HG03342 (cell line): ENCODE data around the gene LCN1.
"Not testable (repeated sequence)": the region's sequence is repeated elsewhere in the genome, so short reads cannot be mapped to it uniquely, and the experiment has no call there.

Experiments used
- ATAC-seq: cut with Tn5 transposase; IDR thresholded peaks from one replicate; pipeline ENCODE4 v1.9.1; 2021; ENCODE audit warnings: mild to moderate bottlenecking, moderate library complexity; ENCODE audit not compliant: unreplicated experiment

Gene LCN1

GRCh38 chr9:135545646-135546176, 24.5 kb downstream of the LCN1 start, which contains the start of gene OBP2A:
OBP2A (plus strand) TSS chr9:135546126; CDS start chr9:135546181, 55 bp downstream.
- ATAC-seq: not testable (repeated sequence)

GRCh38 chr9:135546792-135547617, 25.8 kb downstream of the LCN1 start:
- ATAC-seq: not testable (repeated sequence)

GRCh38 chr9:135547756-135548736, 26.8 kb downstream of the LCN1 start:
- no peak for ATAC-seq

- not testable (repeated sequence) for ATAC-seq
These were observed 28.5 kb downstream of the LCN1 start for GRCh38 chr9:135549478-135550343.

- no peak for ATAC-seq
These were observed 29.2 kb downstream of the LCN1 start for GRCh38 chr9:135550344-135550918.

- no peak for ATAC-seq
These were observed 29.8 kb downstream of the LCN1 start for GRCh38 chr9:135551031-135551430.

GRCh38 chr9:135551456-135551855, 30.2 kb downstream of the LCN1 start:
- no peak for ATAC-seq

GRCh38 chr9:135552021-135552697, 30.9 kb downstream of the LCN1 start:
- ATAC-seq: no peak

- ATAC-seq: no peak
These were observed 31.5 kb downstream of the LCN1 start for GRCh38 chr9:135552698-135553171.

GRCh38 chr9:135554718-135555117, 33.5 kb downstream of the LCN1 start:
- ATAC-seq: no peak

- ATAC-seq: no peak
These were observed 34.0 kb downstream of the LCN1 start for GRCh38 chr9:135555203-135555602.

GRCh38 chr9:135555910-135556309, 34.7 kb downstream of the LCN1 start:
- no peak for ATAC-seq

- no peak for ATAC-seq
These were observed 38.4 kb downstream of the LCN1 start for GRCh38 chr9:135559606-135560005.

- ATAC-seq: no peak
These were observed 40.4 kb downstream of the LCN1 start, which contains the start of gene PAEP for GRCh38 chr9:135561391-135562234. PAEP (plus strand) TSS chr9:135561756.

GRCh38 chr9:135562235-135562745, 41.0 kb downstream of the LCN1 start:
- ATAC-seq: no peak

- no peak for ATAC-seq
These were observed 41.8 kb downstream of the LCN1 start for GRCh38 chr9:135563039-135563476.

- ATAC-seq: no peak
These were observed 42.6 kb downstream of the LCN1 start for GRCh38 chr9:135563858-135564257.

GRCh38 chr9:135565141-135565628, 43.9 kb downstream of the LCN1 start:
- ATAC-seq: no peak
